MM.1S (cell line): Measurements from ENCODE around the gene KIF17.

Experiments used
- DNase-seq: peaks from one replicate; pipeline ENCODE4 v3.0.0-alpha.2; 2015
- H2AFZ ChIP-seq: fragments of 300-600 bp; sonication (generic); 2 replicates; pipeline ENCODE4 v1.6.0; 2016; ENCODE audit warnings: antibody characterized with exemption, low read length
- H3F3A ChIP-seq: fragments of 300-600 bp; sonication (generic); 2 replicates; pipeline ENCODE4 v1.6.1; 2016; ENCODE audit warnings: mild to moderate bottlenecking, antibody characterized with exemption, low read length, moderate library complexity, mixed read lengths; ENCODE audit not compliant: insufficient read depth
- H3K27ac ChIP-seq: fragments of 300-600 bp; sonication (generic); 2 replicates; pipeline ENCODE4 v1.5.1; 2016; ENCODE audit warnings: mild to moderate bottlenecking, low read length
- H3K27me3 ChIP-seq: fragments of 300-600 bp; sonication (generic); replicated peaks from 2 replicates; pipeline ENCODE4 v1.6.0; 2016; ENCODE audit warnings: low read length; ENCODE audit not compliant: insufficient read depth
- H3K36me3 ChIP-seq: fragments of 300-600 bp; sonication (generic); replicated peaks from 2 replicates; pipeline ENCODE4 v1.6.1; 2016; ENCODE audit warnings: mild to moderate bottlenecking, low read length, mixed read lengths; ENCODE audit not compliant: insufficient read depth
- H3K4me1 ChIP-seq: fragments of 300-600 bp; sonication (generic); 2 replicates; pipeline ENCODE4 v1.6.1; 2016; ENCODE audit warnings: low read length, mixed read lengths
- H3K4me2 ChIP-seq: fragments of 300-600 bp; sonication (generic); 2 replicates; pipeline ENCODE4 v1.6.0; 2016; ENCODE audit warnings: low read depth, low read length
- H3K4me3 ChIP-seq: fragments of 300-600 bp; sonication (generic); 2 replicates; pipeline ENCODE4 v1.5.1; 2016; ENCODE audit warnings: low read length, mixed read lengths
- H3K79me2 ChIP-seq: fragments of 300-600 bp; sonication (generic); 2 replicates; pipeline ENCODE4 v1.6.1; 2016; ENCODE audit warnings: mixed run types, low read length, mixed read lengths
- H3K9ac ChIP-seq: fragments of 300-600 bp; sonication (generic); 2 replicates; pipeline ENCODE4 v1.6.1; 2016; ENCODE audit warnings: low read length, mixed read lengths
- H3K9me2 ChIP-seq: fragments of 300-600 bp; sonication (generic); replicated peaks from 2 replicates; pipeline ENCODE4 v1.6.1; 2016; ENCODE audit warnings: mild to moderate bottlenecking, low read length, mixed read lengths; ENCODE audit not compliant: insufficient read depth
- H3K9me3 ChIP-seq: fragments of 300-600 bp; sonication (generic); replicated peaks from 2 replicates; pipeline ENCODE4 v1.6.1; 2016; ENCODE audit warnings: mild to moderate bottlenecking, low read length, mixed read lengths; ENCODE audit not compliant: insufficient read depth
- H4K20me1 ChIP-seq: fragments of 300-600 bp; sonication (generic); 2 replicates; pipeline ENCODE4 v1.6.1; 2016; ENCODE audit warnings: mild to moderate bottlenecking, low read length, moderate library complexity, mixed read lengths; ENCODE audit not compliant: insufficient read depth
- CTCF ChIP-seq: fragments of 300-600 bp; sonication (generic); IDR thresholded peaks from 2 replicates; pipeline ENCODE4 v1.5.1; 2016; ENCODE audit warnings: antibody characterized with exemption, low read length, mixed read lengths
- EZH2 ChIP-seq: fragments of 300-600 bp; sonication (generic); optimal IDR thresholded peaks from 2 replicates; pipeline ENCODE3; 2017; ENCODE audit warnings: low read depth, mild to moderate bottlenecking, antibody characterized with exemption, low read length, mixed read lengths
- EZH2phosphoT487 ChIP-seq: fragments of 300-600 bp; sonication (generic); IDR thresholded peaks from 2 replicates; pipeline ENCODE4 v1.6.1; 2018; ENCODE audit warnings: antibody characterized with exemption, low read length

KIF17 gene

DNA sequence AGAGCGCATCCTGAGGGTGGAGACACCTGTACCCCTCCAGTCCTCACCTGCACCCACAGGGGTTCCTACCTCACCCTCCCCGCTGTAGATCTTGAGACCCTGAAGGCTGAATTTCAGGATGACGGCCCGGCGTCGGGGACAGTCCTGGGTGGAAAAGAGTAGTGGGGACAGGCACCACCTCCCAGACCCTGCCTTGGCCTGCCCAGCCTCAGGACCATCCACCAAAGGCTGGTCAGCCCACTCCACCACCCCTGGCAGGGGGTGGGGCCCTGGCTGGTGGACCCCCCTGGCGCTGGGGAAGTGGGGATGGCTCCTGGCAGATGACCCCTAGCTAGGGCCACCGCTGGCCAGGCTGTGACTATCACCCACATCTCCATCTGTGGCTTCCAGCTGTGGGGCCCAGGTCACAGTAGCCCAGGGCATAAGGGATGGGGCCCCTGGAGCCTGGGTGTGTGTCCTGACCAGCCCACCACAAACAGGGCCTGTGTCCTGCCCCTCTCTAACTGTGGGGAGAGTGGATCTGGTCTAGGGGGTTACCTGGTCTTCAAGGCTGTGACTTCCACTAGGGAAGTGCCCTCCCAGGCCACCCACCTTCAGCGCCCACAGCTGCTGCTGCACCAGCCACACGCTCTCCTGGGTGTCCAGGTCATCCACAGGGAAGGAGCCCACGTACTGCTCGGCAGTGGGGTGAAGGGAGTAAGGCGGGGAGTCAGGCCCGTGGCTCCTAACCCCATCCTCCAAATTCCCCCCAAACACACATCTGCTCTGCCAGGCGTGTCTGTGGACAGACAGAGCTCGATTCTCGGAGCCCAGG, 9.3 kb upstream of the KIF17 start:
- H3K36me3 ChIP-seq: no peaks in the 10 kb centered on the region
- H3K9me2 ChIP-seq: no peaks in the 10 kb centered on the region
- H3K79me2 ChIP-seq: no peaks in the 10 kb centered on the region
- no peak overlapping the region for H3K9ac ChIP-seq
- H3K4me3 ChIP-seq: no peak overlapping the region
- no peaks in the 10 kb centered on the region for H3K4me1 ChIP-seq
- no peaks in the 10 kb centered on the region for H3F3A ChIP-seq
- TF ChIP-seq EZH2 (no peak), EZH2phosphoT487 (no peak), CTCF (no peak)
- DNase-seq: no peak
- no peaks in the 10 kb centered on the region for H4K20me1 ChIP-seq
- peaks cover 96% of the 10 kb centered on the region for H3K27me3 ChIP-seq
- no peaks in the 10 kb centered on the region for H3K9me3 ChIP-seq
- H3K27ac ChIP-seq: no peak overlapping the region
- H3K4me2 ChIP-seq: no peak overlapping the region
- no peak overlapping the region for H2AFZ ChIP-seq

DNA sequence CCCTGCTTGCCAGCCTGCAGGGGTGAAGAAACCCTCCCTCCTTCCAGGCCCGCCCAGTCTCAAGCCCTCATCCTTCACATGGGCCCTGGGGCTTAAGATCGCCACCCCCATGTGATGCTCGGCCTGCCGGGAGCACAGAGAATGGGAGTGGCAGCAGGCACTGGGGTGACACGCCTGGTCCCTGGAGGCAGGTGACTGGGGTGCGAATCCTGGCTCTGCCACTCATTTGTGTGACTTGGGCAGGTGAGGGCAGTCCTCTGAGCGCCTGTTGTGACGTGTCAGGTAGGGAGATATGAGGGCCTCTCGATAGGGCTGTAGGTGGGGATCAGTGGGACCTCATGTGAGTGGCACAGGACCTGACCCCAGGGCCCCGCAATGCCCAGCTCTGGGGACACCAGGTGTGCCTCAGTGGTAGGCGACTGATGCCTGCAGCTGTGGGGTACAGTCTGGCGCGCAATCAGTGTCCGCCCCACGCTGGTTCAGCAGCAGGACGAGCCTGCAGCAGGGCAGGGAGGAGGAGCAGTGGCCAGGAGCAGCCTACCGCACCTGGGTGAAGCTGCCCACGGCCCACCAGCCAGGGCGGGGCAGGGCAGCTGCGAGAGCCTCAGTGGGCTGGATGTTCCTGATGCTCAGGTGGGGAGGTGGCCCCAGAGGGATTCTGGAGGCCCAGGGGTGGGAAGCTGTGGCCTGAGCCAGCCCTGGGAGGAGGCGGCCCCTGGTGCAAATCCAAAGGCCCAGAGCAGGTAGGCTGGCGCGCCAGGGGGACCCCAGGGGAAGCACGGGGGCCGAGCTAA, 8.5 kb upstream of the KIF17 start:
- TF ChIP-seq CTCF (no peak), EZH2phosphoT487 (no peak), EZH2 (no peak)

DNA sequence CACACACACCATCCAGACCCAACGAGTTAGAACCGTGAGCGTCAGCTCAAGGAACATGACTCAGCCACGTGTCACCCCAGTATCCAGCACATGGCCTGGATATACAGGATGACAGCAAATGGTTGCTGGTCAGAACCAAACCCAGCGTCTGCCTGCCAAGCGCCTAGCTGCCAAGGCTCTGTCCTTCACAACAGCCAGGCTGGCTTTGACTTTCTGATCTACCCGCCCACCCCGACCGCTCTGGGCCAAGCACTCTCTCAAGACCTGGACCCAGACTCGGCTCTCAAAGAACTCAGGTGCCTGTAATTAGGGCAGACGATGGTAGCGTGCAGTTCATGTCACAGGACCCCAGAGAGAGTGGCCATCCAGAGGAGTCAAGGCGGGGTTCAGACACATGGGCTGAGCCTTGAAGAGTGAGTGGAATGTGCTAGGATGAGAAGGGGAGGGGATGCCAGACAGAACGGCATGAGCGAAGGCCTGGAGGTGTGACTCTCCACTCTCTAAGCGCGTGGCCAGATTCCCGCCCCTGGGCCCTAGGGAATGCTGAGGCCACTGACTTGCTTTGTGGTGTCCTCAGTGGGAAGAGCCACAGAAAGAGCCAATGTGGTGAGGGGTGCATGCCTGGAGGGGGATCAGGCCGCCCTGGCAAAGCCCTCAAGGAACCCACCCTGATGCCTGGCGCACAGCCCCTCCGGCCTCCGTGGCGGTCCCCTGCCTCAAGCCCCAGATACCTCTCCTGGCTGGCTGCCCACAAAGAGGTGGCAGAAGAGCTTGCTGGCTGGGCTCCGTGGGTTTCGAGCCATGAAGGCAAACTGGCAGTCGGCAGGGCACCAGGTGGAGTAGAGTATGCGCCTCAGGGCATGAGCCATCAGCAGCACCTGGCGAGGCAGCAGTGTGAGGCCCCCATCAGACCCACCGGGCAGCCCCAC, 7.6 kb upstream of the KIF17 start:
- Histone ChIP-seq H3K9ac (no peak overlapping the region), H3K27me3 (peaks cover 100% of the 10 kb centered on the region), H4K20me1 (no peaks in the 10 kb centered on the region), H3K4me3 (no peak overlapping the region), H3K36me3 (no peaks in the 10 kb centered on the region), H3K9me2 (no peaks in the 10 kb centered on the region), H3K79me2 (no peaks in the 10 kb centered on the region), H3F3A (no peaks in the 10 kb centered on the region), H3K27ac (no peak overlapping the region), H2AFZ (no peak overlapping the region), H3K4me2 (no peak overlapping the region), H3K9me3 (no peaks in the 10 kb centered on the region), H3K4me1 (no peaks in the 10 kb centered on the region)
- TF ChIP-seq CTCF: no peak
- DNase-seq: no peak

More for the DNA sequence above, 8.5 kb upstream of the KIF17 start:
- Histone ChIP-seq H3K4me1 (no peaks in the 10 kb centered on the region), H3K27ac (no peak overlapping the region), H3K4me2 (no peak overlapping the region), H3K9ac (no peak overlapping the region), H3F3A (no peaks in the 10 kb centered on the region), H3K36me3 (no peaks in the 10 kb centered on the region), H3K4me3 (no peak overlapping the region), H3K79me2 (no peaks in the 10 kb centered on the region), H3K27me3 (peaks cover 100% of the 10 kb centered on the region), H3K9me2 (no peaks in the 10 kb centered on the region), H3K9me3 (no peaks in the 10 kb centered on the region), H4K20me1 (no peaks in the 10 kb centered on the region), H2AFZ (no peak overlapping the region)
- no peak for DNase-seq
